Measurements from ENCODE around the gene CACFD1.

DNA sequence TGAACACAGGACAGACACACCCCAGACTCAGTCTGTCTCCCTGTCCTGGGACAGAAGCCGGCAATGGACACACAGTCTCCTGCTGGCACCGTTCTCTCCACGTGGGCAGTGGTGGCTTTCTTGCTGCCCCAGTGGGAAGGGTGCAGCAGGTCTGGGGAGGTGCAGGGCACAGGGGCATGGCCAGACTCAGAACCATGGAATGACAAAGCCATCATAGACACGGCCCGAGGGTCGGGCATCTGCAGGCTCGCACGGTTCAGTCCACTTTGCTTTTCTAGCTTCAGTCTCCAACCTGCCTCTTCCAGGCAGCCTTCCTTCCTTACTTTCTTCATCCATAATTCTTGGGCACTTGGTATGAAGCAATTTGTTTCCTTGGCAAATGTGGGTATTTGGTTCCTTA lies 48.3 kb downstream of the CACFD1 start:
- TF ChIP-seq SIN3A (IDR thresholded peaks at IDR 0.05; ENCODE audit: borderline replicate concordance, insufficient read depth, low read length), result no peak
- TF ChIP-seq POLR2AphosphoS5 (IDR thresholded peaks at IDR 0.05; ENCODE audit: low read depth, low read length), result no peak
- no peak for TF ChIP-seq TAF1 (IDR thresholded peaks at IDR 0.05; ENCODE audit: borderline replicate concordance, insufficient read depth, low read length)
